ENCODE measurements around the gene MDN1. TPM values are rescaled to one million over a fixed set of nuclear protein-coding genes. Genes with fewer than 3 reads are reported as not detected.

MDN1 gene
- total and polyA plus RNA-seq, 3 donors from 2014 or later: 39.1 to 89.0 (median 80.3) TPM

Small RNA genes lying within 50 kb of the gene (small RNA-seq; reads per million reads assigned to genes)
- gene DNAJC19P6 (0 reads per million in 2 donors), gene RF00019 (0 reads per million in 2 donors)

Other genes starting within 250 kb of the MDN1 start
- 10 to 100 TPM; 18.6 to 24.8 TPM for gene LYRM2, start 181.0 kb downstream of the MDN1 start, total RNA-seq
- gene LYRM2, start 181.0 kb downstream of the MDN1 start, polyA plus RNA-seq (ENCODE audit: insufficient read depth, low read depth, low replicate concordance): 32.5 TPM
- 10 to 100 TPM; 18.3 to 21.6 TPM for gene CASP8AP2, start 10.1 kb upstream of the MDN1 start, total RNA-seq
- 3.3 TPM for gene CASP8AP2, start 10.1 kb upstream of the MDN1 start, polyA plus RNA-seq (ENCODE audit: insufficient read depth, low read depth, low replicate concordance)
- gene GJA10, start 74.7 kb upstream of the MDN1 start, total RNA-seq: under 1 TPM in 1 of 2 donors, not detected in 1; 0.19 TPM
- not detected for gene GJA10, start 74.7 kb upstream of the MDN1 start, polyA plus RNA-seq (ENCODE audit: insufficient read depth, low read depth, low replicate concordance)